ENCODE results near the gene PGAP1.

Gene PGAP1

GRCh38 chr2:196792865-196793264 is 133.6 kb downstream of the PGAP1 start:
- DNase-seq: no peak

GRCh38 chr2:196783431-196784094 is 142.9 kb downstream of the PGAP1 start:
- DNase-seq: no peak
